ENCODE results near the gene PLK3.

DNA sequence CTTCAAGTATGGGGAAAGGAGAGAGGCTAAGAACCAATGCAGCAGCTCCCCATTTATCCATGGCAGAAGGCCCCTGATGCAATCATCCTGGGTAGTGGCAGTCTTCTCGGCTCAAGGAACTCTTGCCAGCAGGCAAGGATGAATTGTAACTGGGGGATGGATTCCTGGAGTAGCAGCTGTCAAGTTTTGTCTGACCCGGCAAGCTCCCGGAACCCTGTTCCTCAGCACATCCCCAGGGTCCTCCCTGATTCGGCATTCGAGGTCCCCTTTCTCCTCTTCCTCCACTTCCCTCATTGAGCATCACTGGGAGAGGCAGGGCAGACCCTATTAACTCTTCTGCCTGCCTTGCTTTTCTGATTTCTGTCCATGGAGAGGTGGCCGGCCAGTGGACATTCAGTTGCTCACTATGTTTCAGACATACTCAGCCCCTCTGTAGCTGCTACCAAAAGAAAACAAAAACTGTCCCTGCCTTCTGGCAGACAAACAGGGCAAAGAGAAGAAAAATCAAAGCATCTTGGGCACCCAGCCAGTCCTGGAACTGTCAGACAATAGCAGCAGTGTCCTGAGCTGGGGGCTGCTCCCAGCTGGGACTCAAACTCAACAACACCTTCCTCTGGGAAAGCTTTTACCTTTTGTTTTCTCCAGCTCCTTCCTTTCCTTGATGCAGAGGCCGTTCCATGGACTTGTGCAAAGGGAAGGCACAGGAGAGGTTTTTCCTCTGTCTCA lies 48.4 kb downstream of the PLK3 start:
- TF ChIP-seq, protein P1, sequence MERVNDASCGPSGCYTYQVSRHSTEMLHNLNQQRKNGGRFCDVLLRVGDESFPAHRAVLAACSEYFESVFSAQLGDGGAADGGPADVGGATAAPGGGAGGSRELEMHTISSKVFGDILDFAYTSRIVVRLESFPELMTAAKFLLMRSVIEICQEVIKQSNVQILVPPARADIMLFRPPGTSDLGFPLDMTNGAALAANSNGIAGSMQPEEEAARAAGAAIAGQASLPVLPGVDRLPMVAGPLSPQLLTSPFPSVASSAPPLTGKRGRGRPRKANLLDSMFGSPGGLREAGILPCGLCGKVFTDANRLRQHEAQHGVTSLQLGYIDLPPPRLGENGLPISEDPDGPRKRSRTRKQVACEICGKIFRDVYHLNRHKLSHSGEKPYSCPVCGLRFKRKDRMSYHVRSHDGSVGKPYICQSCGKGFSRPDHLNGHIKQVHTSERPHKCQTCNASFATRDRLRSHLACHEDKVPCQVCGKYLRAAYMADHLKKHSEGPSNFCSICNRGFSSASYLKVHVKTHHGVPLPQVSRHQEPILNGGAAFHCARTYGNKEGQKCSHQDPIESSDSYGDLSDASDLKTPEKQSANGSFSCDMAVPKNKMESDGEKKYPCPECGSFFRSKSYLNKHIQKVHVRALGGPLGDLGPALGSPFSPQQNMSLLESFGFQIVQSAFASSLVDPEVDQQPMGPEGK (CRISPR knock-in tag; IDR thresholded peaks at IDR 0.05; ENCODE audit: borderline replicate concordance), result no peak
- TF ChIP-seq SNAI2 (CRISPR knock-in tag; IDR thresholded peaks at IDR 0.05) (no peak), ZFP30 (CRISPR knock-in tag; IDR thresholded peaks at IDR 0.05) (no peak), ISL1 (CRISPR knock-in tag; IDR thresholded peaks at IDR 0.05) (no peak), CSDC2 (CRISPR knock-in tag; IDR thresholded peaks at IDR 0.05) (no peak), ARNTL (CRISPR knock-in tag; IDR thresholded peaks at IDR 0.05; ENCODE audit: borderline replicate concordance, low read depth) (no peak), ZFP3 (CRISPR knock-in tag; IDR thresholded peaks at IDR 0.05) (no peak)
- TF ChIP-seq, protein P2, sequence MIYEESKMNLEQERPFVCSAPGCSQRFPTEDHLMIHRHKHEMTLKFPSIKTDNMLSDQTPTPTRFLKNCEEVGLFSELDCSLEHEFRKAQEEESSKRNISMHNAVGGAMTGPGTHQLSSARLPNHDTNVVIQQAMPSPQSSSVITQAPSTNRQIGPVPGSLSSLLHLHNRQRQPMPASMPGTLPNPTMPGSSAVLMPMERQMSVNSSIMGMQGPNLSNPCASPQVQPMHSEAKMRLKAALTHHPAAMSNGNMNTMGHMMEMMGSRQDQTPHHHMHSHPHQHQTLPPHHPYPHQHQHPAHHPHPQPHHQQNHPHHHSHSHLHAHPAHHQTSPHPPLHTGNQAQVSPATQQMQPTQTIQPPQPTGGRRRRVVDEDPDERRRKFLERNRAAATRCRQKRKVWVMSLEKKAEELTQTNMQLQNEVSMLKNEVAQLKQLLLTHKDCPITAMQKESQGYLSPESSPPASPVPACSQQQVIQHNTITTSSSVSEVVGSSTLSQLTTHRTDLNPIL (CRISPR knock-in tag; IDR thresholded peaks at IDR 0.05; ENCODE audit: low read depth), result no peak
